Activated T-cell treated with anti-CD3 and anti-CD28 coated beads, Interleukin-2, amount 50 U/mL, for 72 hours (primary cell): ENCODE results near the gene PTPMT1. TPM values are rescaled to one million over a fixed set of nuclear protein-coding genes. Genes with fewer than 3 reads are reported as not detected.
"Not testable (repeated sequence)": the region's sequence is repeated elsewhere in the genome, so short reads cannot be mapped to it uniquely, and the experiment has no call there.

Experiments
- ATAC-seq, 2 donors: fragments of 150-1000 bp; cut with Tn5 transposase; replicated peaks in 1 of 2; 2 replicates each; pipeline ENCODE4 v1.10.0; 2021; ENCODE audit warnings: moderate library complexity in 2 of 2, mild to moderate bottlenecking in 1 of 2
- DNase-seq, 2 donors: peaks; one replicate each; pipeline ENCODE4 v3.0.0; 2021 to 2022; ENCODE audit warnings: mixed read lengths in 1 of 2
- H3K27ac Mint-ChIP-seq: one replicate; pipeline ENCODE4 v1.8.0; 2022; ENCODE audit warnings: mild to moderate bottlenecking, moderate library complexity, mixed read lengths
- H3K27me3 Mint-ChIP-seq: one replicate; pipeline ENCODE4 v1.8.0; 2022; ENCODE audit warnings: low read depth, mixed read lengths
- H3K36me3 Mint-ChIP-seq, 2 donors: one replicate each; pipeline ENCODE4 v1.8.0; 2022; ENCODE audit warnings: mixed read lengths in 2 of 2, mild to moderate bottlenecking in 1 of 2; ENCODE audit not compliant: insufficient read depth in 2 of 2
- H3K4me1 Mint-ChIP-seq: one replicate; pipeline ENCODE4 v1.8.0; 2022; ENCODE audit warnings: low read depth, mixed read lengths
- H3K4me3 Mint-ChIP-seq, 2 donors: one replicate each; pipeline ENCODE4 v1.8.0; 2022; ENCODE audit warnings: mild to moderate bottlenecking in 2 of 2, mixed read lengths in 2 of 2, moderate library complexity in 2 of 2
- H3K9me3 Mint-ChIP-seq, 2 donors: one replicate each; pipeline ENCODE4 v1.8.0; 2022; ENCODE audit warnings: mixed read lengths in 2 of 2
- total RNA-seq, 2 donors: library from RNA; stranded (reverse); gene quantifications; one replicate each; pipeline ENCODE4 v1.2.3, GENCODE V29; 2022

Gene PTPMT1, protein sequence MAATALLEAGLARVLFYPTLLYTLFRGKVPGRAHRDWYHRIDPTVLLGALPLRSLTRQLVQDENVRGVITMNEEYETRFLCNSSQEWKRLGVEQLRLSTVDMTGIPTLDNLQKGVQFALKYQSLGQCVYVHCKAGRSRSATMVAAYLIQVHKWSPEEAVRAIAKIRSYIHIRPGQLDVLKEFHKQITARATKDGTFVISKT
- 10 to 100 TPM; 37.0 to 40.1 TPM for total RNA-seq

DNA sequence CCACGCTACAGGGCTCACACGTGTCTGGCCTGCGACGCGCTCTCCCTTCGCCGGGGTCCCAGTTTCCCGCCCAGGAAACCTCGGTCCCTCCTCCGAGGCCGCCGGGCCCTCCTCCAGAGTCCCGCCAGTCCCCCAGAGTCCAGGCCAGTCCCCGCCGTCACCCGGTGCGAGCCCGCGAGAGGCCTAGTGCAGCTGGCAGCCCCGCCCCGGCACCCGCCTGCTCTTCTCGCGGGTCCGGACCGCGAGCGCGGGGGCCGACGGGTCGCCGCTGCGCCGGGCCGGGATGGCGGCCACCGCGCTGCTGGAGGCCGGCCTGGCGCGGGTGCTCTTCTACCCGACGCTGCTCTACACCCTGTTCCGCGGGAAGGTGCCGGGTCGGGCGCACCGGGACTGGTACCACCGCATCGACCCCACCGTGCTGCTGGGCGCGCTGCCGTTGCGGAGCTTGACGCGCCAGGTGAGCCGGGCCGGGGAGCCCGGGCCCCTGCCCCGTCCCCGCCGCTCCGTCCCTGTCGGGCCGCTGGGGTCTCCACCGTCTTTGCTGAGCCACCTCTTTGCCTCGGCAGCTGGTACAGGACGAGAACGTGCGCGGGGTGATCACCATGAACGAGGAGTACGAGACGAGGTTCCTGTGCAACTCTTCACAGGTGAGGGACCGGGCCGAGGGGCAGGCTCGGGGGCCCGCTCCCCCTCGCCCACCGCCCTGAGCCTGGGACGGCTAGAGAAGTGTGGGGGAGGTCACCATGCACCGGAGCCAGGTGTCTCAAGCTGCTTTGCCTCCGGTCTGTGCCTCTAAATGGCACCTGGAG is at the start of gene PTPMT1:
TSS of gene PTPMT1 (plus strand) at position 260 of the 809 bp plus-strand sequence. CDS start at position 284, 24 bp downstream.
- Mint-ChIP-seq H3K27ac (peak within 1 kb of the TSS; percentile 77), H3K4me3 (peak within 1 kb of the TSS; percentile 88 to 89), H3K36me3 (peaks cover 1% of the 10 kb centered on the region in 2 donors), H3K4me1 (peaks cover 43% of the 10 kb centered on the region), H3K9me3 (no peaks in the 10 kb centered on the region), H3K27me3 (no peaks in the 10 kb centered on the region)
- DNase-seq (peak; percentile 85), ATAC-seq (peak; percentile 95 to 96)

DNA sequence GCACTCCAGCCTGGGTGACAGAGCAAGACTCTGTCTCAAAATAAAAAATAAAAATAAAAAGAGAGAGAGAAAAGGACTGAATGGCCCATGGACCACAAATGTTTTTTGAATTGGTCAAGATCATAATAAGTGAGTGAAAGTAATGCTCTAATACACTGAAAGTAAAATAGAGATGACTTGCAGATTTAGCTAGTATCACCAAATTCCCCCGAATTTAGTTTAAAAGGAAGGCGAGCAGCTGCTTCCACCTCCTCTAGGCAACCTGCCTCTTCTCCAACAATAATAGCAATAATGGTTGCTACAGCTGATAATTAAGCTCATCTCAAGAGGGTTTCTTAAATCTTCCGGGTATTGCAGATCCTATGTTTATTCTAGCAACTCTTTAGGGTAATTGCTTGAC is 49.2 kb upstream of the PTPMT1 start:
- Mint-ChIP-seq H3K27me3 (no peaks in the 10 kb centered on the region), H3K9me3 (no peaks in the 10 kb centered on the region), H3K4me1 (peaks cover 97% of the 10 kb centered on the region), H3K4me3 (no peak overlapping the region), H3K27ac (no peak overlapping the region), H3K36me3 (peaks cover 0 to 5% of the 10 kb centered on the region in 2 donors)
- ATAC-seq (no peak), DNase-seq (no peak)

DNA sequence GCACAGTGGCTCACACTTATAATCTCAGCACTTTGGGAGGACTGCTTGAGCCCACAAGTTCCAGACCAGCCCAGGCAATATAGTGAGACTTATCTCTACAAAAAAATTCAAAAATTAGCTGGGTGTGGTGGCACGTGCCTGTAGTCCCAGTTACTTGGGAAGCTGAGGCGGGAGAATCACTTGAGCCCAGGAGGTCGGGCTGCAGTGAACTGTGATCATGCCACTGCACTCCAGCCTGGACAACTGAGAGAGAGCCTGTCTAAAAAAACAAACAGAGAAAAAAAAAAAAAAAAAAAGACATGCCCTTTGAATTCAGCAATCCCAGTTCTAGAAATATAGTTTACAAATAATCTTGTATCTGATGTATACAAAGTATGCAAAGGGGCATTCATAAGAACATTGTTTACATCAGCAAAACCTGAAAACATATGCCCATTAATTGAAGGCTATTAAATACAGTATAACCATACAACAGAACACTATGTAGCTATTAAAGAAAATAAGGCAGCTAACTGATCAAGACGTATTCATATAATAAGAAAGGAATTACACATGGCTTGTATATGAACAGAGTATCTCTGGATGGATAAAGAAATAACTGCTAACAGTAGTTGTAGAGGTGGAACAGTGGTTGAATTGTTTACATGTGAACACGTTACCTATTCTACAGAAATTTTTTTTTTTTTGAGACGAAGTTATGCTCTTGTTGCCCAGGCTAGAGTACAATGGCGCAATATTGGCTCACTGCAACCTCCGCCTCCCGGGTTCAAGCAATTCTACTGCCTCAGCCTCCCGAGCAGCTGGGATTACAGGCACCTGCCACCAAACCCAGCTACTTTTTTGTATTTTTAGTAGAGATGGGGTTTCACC is 48.2 kb upstream of the PTPMT1 start:
- H3K9me3 Mint-ChIP-seq: no peaks in the 10 kb centered on the region
- H3K27me3 Mint-ChIP-seq: no peaks in the 10 kb centered on the region
- H3K27ac Mint-ChIP-seq: no peak overlapping the region
- H3K4me3 Mint-ChIP-seq: no peak overlapping the region
- DNase-seq: no peak
- ATAC-seq: no peak
- H3K36me3 Mint-ChIP-seq: peaks cover 0 to 5% of the 10 kb centered on the region in 2 donors
- H3K4me1 Mint-ChIP-seq: peaks cover 93% of the 10 kb centered on the region

- H3K36me3 Mint-ChIP-seq: peaks cover 0 to 5% of the 10 kb centered on the region in 2 donors
- H3K9me3 Mint-ChIP-seq: no peaks in the 10 kb centered on the region
- H3K27me3 Mint-ChIP-seq: no peaks in the 10 kb centered on the region
- no peak for DNase-seq
- no peak for ATAC-seq
- peaks cover 90% of the 10 kb centered on the region for H3K4me1 Mint-ChIP-seq
- H3K27ac Mint-ChIP-seq: peak overlapping the region; percentile 85
- no peak overlapping the region for H3K4me3 Mint-ChIP-seq
Measured at GRCh38 chr11:47518212-47518964, 47.0 kb upstream of the PTPMT1 start.

GRCh38 chr11:47523490-47524225 is 41.7 kb upstream of the PTPMT1 start:
- no peaks in the 10 kb centered on the region for H3K9me3 Mint-ChIP-seq
- peak overlapping the region; percentile 75 to 76 for H3K4me3 Mint-ChIP-seq
- peak overlapping the region; percentile 83 for H3K27ac Mint-ChIP-seq
- peaks cover 0 to 5% of the 10 kb centered on the region in 2 donors for H3K36me3 Mint-ChIP-seq
- ATAC-seq: peak; percentile 78 to 82
- peak; percentile 32 to 51 for DNase-seq
- peaks cover 82% of the 10 kb centered on the region for H3K4me1 Mint-ChIP-seq
- no peaks in the 10 kb centered on the region for H3K27me3 Mint-ChIP-seq

DNA sequence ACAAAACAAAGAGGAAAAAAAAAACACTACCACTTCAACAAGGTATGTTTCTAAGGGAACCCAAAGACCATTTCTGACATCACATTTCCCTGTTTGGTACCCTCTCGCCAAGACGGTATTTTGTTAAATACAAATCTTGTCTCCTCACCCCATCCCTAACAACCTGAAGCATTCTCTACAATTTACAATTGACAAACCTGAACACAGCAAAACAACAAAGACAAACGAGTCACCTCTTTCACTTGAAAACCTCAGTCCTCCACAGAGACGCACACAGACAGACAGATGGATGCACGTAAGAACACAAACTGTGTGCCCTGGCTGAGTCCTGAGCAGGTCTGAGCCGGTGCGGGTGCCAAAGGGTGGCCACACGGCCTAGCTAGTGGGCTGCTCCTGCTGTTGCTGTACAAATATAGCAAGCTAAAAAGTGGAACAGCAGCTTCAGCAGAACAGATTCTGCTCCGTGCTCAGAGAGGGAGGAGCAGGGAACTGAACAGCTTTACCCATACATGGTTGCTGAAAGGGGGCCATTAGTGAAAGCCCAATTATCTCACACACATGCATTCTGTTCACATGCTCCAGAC is 41.0 kb upstream of the PTPMT1 start:
- Mint-ChIP-seq H3K9me3 (no peaks in the 10 kb centered on the region), H3K27ac (peak overlapping the region; percentile 83), H3K27me3 (no peaks in the 10 kb centered on the region), H3K36me3 (peaks cover 0 to 5% of the 10 kb centered on the region in 2 donors), H3K4me3 (peak overlapping the region; percentile 75 to 76), H3K4me1 (peaks cover 77% of the 10 kb centered on the region)
- ATAC-seq (peak; percentile 58 to 63), DNase-seq (peak; percentile 26 to 28)

- not testable (repeated sequence) for H3K36me3 Mint-ChIP-seq, ATAC-seq, H3K27me3 Mint-ChIP-seq, H3K4me3 Mint-ChIP-seq, DNase-seq, H3K9me3 Mint-ChIP-seq
- H3K27ac Mint-ChIP-seq: peak overlapping the region; percentile 95
- peaks cover 75% of the 10 kb centered on the region for H3K4me1 Mint-ChIP-seq
Measured at GRCh38 chr11:47526032-47526431, 39.4 kb upstream of the PTPMT1 start.

GRCh38 chr11:47527186-47527585 is 38.2 kb upstream of the PTPMT1 start:
- peaks cover 72% of the 10 kb centered on the region for H3K4me1 Mint-ChIP-seq
- no peaks in the 10 kb centered on the region for H3K27me3 Mint-ChIP-seq
- no peaks in the 10 kb centered on the region for H3K9me3 Mint-ChIP-seq
- DNase-seq: no peak
- H3K36me3 Mint-ChIP-seq: peaks cover 0 to 3% of the 10 kb centered on the region in 2 donors
- no peak for ATAC-seq
- no peak overlapping the region for H3K27ac Mint-ChIP-seq
- H3K4me3 Mint-ChIP-seq: no peak overlapping the region

- Mint-ChIP-seq H3K4me1 (peaks cover 72% of the 10 kb centered on the region), H3K27ac (peak overlapping the region; percentile 86), H3K27me3 (no peaks in the 10 kb centered on the region), H3K9me3 (no peaks in the 10 kb centered on the region), H3K4me3 (no peak overlapping the region), H3K36me3 (peaks cover 0 to 3% of the 10 kb centered on the region in 2 donors)
- ATAC-seq (no peak), DNase-seq (no peak)
Measured at GRCh38 chr11:47529951-47530350, 35.4 kb upstream of the PTPMT1 start.

DNA sequence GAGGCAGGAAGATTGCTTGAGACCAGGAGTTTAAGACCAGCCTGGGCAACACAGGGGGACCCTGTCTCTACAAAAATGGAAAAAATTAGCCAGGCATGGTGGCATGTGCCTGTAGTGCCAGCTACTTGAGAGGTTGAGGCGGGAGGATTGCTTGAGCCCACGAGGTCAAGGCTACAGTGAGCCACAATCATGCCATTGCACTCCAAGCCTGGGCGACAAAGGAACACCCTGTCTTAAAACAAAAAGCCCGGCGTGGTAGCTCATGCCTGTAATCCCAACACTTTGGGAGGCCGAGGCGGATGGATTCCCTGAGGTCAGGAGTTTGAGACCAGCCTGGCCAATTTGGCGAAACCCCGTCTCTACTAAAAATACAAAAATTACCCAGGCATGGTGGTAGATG is 34.7 kb upstream of the PTPMT1 start:
- H3K4me3 Mint-ChIP-seq, H3K9me3 Mint-ChIP-seq, H3K27me3 Mint-ChIP-seq, ATAC-seq, H3K36me3 Mint-ChIP-seq, DNase-seq: not testable (repeated sequence)
- Mint-ChIP-seq H3K4me1 (peaks cover 69% of the 10 kb centered on the region), H3K27ac (peak overlapping the region; percentile 86)

DNA sequence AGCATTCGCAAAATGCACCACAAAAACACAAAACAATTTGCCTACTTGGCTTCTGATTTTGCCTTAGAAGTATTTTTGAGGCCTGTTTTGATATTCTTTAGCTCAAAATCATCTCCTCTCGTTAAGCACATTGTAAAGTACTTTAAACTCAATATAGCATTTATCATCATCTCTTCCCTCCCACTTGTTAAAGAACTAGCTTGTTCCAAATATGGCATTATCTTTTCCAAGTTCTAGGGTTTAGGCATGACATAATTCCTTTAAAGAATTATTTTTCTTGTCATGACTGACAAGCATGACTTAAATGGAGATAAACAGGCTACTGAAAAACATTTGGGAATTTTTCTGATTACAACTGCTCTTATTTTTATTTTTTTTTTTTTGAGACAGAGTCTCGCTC is 33.7 kb upstream of the PTPMT1 start:
- peaks cover 60% of the 10 kb centered on the region for H3K4me1 Mint-ChIP-seq
- H3K27ac Mint-ChIP-seq: no peak overlapping the region
- peaks cover 0 to 7% of the 10 kb centered on the region in 2 donors for H3K36me3 Mint-ChIP-seq
- no peak overlapping the region for H3K4me3 Mint-ChIP-seq
- ATAC-seq (no peak), DNase-seq (no peak)
- H3K27me3 Mint-ChIP-seq: no peaks in the 10 kb centered on the region
- no peaks in the 10 kb centered on the region for H3K9me3 Mint-ChIP-seq
